IMR-90 (cell line): Measurements from ENCODE around the gene PRR19. TPM values are rescaled to one million over a fixed set of nuclear protein-coding genes. Genes with fewer than 3 reads are reported as not detected.

Experiments used
- ATAC-seq: fragments of 200-7000 bp; cut with Tn5 transposase; 2 replicates; pipeline ENCODE4 v1.9.1; 2020; ENCODE audit warnings: low read depth, mild to moderate bottlenecking, moderate library complexity
- BruUV-seq: library from RNA; stranded (reverse); fragments of 400-500 nt; replicated peaks from 2 replicates; lab custom pipeline; 2021; lab: Mats Ljungman, UMichigan
- CTCF ChIA-PET: fragments of 300-600 bp; formaldehyde crosslinking; extraction: SDS; loops from one replicate; lab custom pipeline; 2021; ENCODE audit warnings: antibody characterized with exemption; lab: Yijun Ruan, JAX
- POLR2A ChIA-PET: fragments of 300-600 bp; sonication (Branson Sonifier 250); formaldehyde crosslinking; loops from one replicate; lab custom pipeline; 2022; ENCODE audit warnings: antibody characterized with exemption; ENCODE audit not compliant: unreplicated experiment; lab: Charles Lee
- DNase-seq: peaks from one replicate; pipeline ENCODE4 v3.0.0; 2013
- H2AFZ ChIP-seq: replicated peaks from 2 replicates; pipeline ENCODE3; 2013; ENCODE audit warnings: low read length, mild to moderate bottlenecking; ENCODE audit not compliant: poor library complexity
- H2AK5ac ChIP-seq: 2 replicates; pipeline ENCODE4 v1.6.1; 2013; ENCODE audit warnings: low read depth, low read length, inconsistent platforms
- H2AK9ac ChIP-seq: replicated peaks from 2 replicates; pipeline ENCODE3; 2013; ENCODE audit warnings: mild to moderate bottlenecking, low read depth, low read length, moderate library complexity; ENCODE audit not compliant: poor library complexity
- H2BK120ac ChIP-seq: 2 replicates; pipeline ENCODE4 v1.6.1; 2013; ENCODE audit warnings: low read depth, low read length, inconsistent platforms
- H2BK15ac ChIP-seq: 3 replicates; pipeline ENCODE4 v1.6.1; 2013; ENCODE audit warnings: low read depth, low read length, inconsistent platforms
- H2BK20ac ChIP-seq: 2 replicates; pipeline ENCODE4 v1.6.1; 2013; ENCODE audit warnings: low read depth, mild to moderate bottlenecking, inconsistent platforms, low read length, moderate library complexity
- H2BK5ac ChIP-seq: 2 replicates; pipeline ENCODE4 v1.6.1; 2013; ENCODE audit warnings: mild to moderate bottlenecking, low read depth, low read length, inconsistent platforms; ENCODE audit not compliant: poor library complexity, severe bottlenecking
- H3K14ac ChIP-seq: replicated peaks from 2 replicates; pipeline ENCODE4 v1.6.1; 2013; ENCODE audit warnings: low read depth, low read length, inconsistent platforms
- H3K18ac ChIP-seq: 2 replicates; pipeline ENCODE4 v1.6.1; 2013; ENCODE audit warnings: low read depth, low read length, control low read depth
- H3K23ac ChIP-seq: 2 replicates; pipeline ENCODE4 v1.6.1; 2013; ENCODE audit warnings: low read depth, low read length, inconsistent platforms
- H3K27ac ChIP-seq: 2 replicates; pipeline ENCODE4 v1.5.1; 2013; ENCODE audit warnings: mild to moderate bottlenecking, control low read depth, low read length; ENCODE audit not compliant: insufficient read depth
- H3K27me3 ChIP-seq: 2 replicates; pipeline ENCODE4 v1.6.1; 2013; ENCODE audit warnings: low read length; ENCODE audit not compliant: control insufficient read depth, insufficient read depth
- H3K36me3 ChIP-seq: 2 replicates; pipeline ENCODE4 v1.6.1; 2013; ENCODE audit warnings: low read length, mixed read lengths; ENCODE audit not compliant: control insufficient read depth, insufficient read depth
- H3K4ac ChIP-seq: 2 replicates; pipeline ENCODE4 v1.6.1; 2013; ENCODE audit warnings: low read depth, low read length, inconsistent platforms
- H3K4me1 ChIP-seq: 2 replicates; pipeline ENCODE4 v1.6.1; 2013; ENCODE audit warnings: low read length, mixed read lengths; ENCODE audit not compliant: control insufficient read depth, insufficient read depth
- H3K4me2 ChIP-seq: 2 replicates; pipeline ENCODE4 v1.6.1; 2013; ENCODE audit warnings: low read depth, mild to moderate bottlenecking, control low read depth, low read length, moderate library complexity
- H3K4me3 ChIP-seq: 2 replicates; pipeline ENCODE4 v1.5.1; 2013; ENCODE audit warnings: low read depth, mild to moderate bottlenecking, control low read depth, low read length, moderate library complexity; ENCODE audit not compliant: insufficient read depth
- H3K56ac ChIP-seq: 2 replicates; pipeline ENCODE4 v1.6.1; 2013; ENCODE audit warnings: low read length, inconsistent platforms; ENCODE audit not compliant: insufficient read depth; ENCODE audit errors: extremely low read depth
- H3K79me1 ChIP-seq, 2 experiments: 2 replicates each; pipeline ENCODE4 v1.6.1; 2013; ENCODE audit warnings: low read length in 2 of 2, inconsistent platforms in 1 of 2, low read depth in 1 of 2
- H3K9ac ChIP-seq: 2 replicates; pipeline ENCODE4 v1.6.1; 2013; ENCODE audit warnings: low read depth, low read length, control low read depth
- H3K9me1 ChIP-seq: 2 replicates; pipeline ENCODE4 v1.6.1; 2013; ENCODE audit warnings: low read length, inconsistent platforms; ENCODE audit not compliant: insufficient read depth
- H3K9me3 ChIP-seq: 2 replicates; pipeline ENCODE4 v1.6.1; 2013; ENCODE audit warnings: low read length; ENCODE audit not compliant: control insufficient read depth, insufficient read depth
- H4K20me1 ChIP-seq: 2 replicates; pipeline ENCODE4 v1.6.1; 2013; ENCODE audit warnings: low read length, inconsistent platforms; ENCODE audit not compliant: insufficient read depth
- H4K5ac ChIP-seq: 2 replicates; pipeline ENCODE4 v1.6.1; 2013; ENCODE audit warnings: mild to moderate bottlenecking, low read depth, low read length, control low read depth
- H4K8ac ChIP-seq, 2 experiments: 2 replicates each; pipeline ENCODE4 v1.6.1; 2013; ENCODE audit warnings: low read depth in 2 of 2, low read length in 2 of 2, control low read depth in 1 of 2, inconsistent platforms in 1 of 2
- H4K91ac ChIP-seq: 2 replicates; pipeline ENCODE4 v1.6.1; 2013; ENCODE audit warnings: low read depth, low read length, inconsistent platforms; ENCODE audit not compliant: insufficient read depth
- BHLHE40 ChIP-seq: fragments of 150-350 bp; IDR thresholded peaks from 2 replicates; pipeline ENCODE4 v1.6.1; 2016; ENCODE audit warnings: mild to moderate bottlenecking, low read depth, low read length
- CEBPB ChIP-seq: IDR thresholded peaks from 2 replicates; pipeline ENCODE4 v1.6.1; 2012; ENCODE audit warnings: low read depth, low read length, improper control_type of control experiment
- CHD1 ChIP-seq: IDR thresholded peaks from 2 replicates; pipeline ENCODE4 v1.6.1; 2012; ENCODE audit warnings: low read depth, low read length, improper control_type of control experiment
- CTCF ChIP-seq: conservative IDR thresholded peaks from 2 replicates; pipeline ENCODE4 v1.5.1; 2012; ENCODE audit warnings: mild to moderate bottlenecking, low read depth, low read length, improper control_type of control experiment
- ELK1 ChIP-seq: fragments of 150-350 bp; IDR thresholded peaks from 2 replicates; pipeline ENCODE4 v1.6.1; 2016; ENCODE audit warnings: low read depth, mild to moderate bottlenecking, low read length, moderate library complexity, borderline replicate concordance
- FOS ChIP-seq: fragments of 150-350 bp; IDR thresholded peaks from 2 replicates; pipeline ENCODE4 v1.6.1; 2016; ENCODE audit warnings: low read depth, low read length
- MAFK ChIP-seq: IDR thresholded peaks from 2 replicates; pipeline ENCODE4 v1.6.1; 2012; ENCODE audit warnings: low read depth, low read length, improper control_type of control experiment
- MXI1 ChIP-seq: IDR thresholded peaks from 2 replicates; pipeline ENCODE4 v1.6.1; 2012; ENCODE audit warnings: low read depth, mild to moderate bottlenecking, low read length, moderate library complexity, borderline replicate concordance
- POLR2A ChIP-seq: IDR thresholded peaks from 2 replicates; pipeline ENCODE4 v1.6.1; 2012; ENCODE audit warnings: mild to moderate bottlenecking, low read depth, low read length
- RCOR1 ChIP-seq: IDR thresholded peaks from 2 replicates; pipeline ENCODE4 v1.6.1; 2012; ENCODE audit warnings: mild to moderate bottlenecking, low read length, improper control_type of control experiment; ENCODE audit not compliant: insufficient replicate concordance
- RFX5 ChIP-seq: IDR thresholded peaks from 2 replicates; pipeline ENCODE4 v1.8.0; 2012; ENCODE audit warnings: low read depth, mild to moderate bottlenecking, low read length, moderate library complexity
- SMC3 ChIP-seq: fragments of 150-350 bp; IDR thresholded peaks from 2 replicates; pipeline ENCODE4 v1.6.1; 2016; ENCODE audit warnings: low read depth, mild to moderate bottlenecking, antibody characterized with exemption, low read length, moderate library complexity
- WGBS, 2 experiments: methylation state at CpG; one replicate each; pipeline versions ENCODE4 v1.1.5 to v1.1.7; 2013; ENCODE audit warnings: missing lambda C conversion rate in 2 of 2; ENCODE audit not compliant: insufficient read length in 1 of 2; ENCODE audit errors: extremely low coverage in 2 of 2; 5-methylcytosine and 5-hydroxymethylcytosine counted together
- dilution Hi-C: fragments of 300-500 bp; cut with HindIII; formaldehyde crosslinking; loops from one replicate; pipeline ENCODE4 v1.14.3; 2018; ENCODE audit warnings: low sequenced_read_pairs; ENCODE audit not compliant: unreplicated experiment
- in situ Hi-C: fragments of 300-500 bp; cut with MboI; formaldehyde crosslinking; loops from 3 replicates; pipeline ENCODE4 v1.14.3; 2019; ENCODE audit warnings: low sequenced_read_pairs, inconsistent platforms, mixed read lengths
- intact Hi-C: fragments of 100-400 bp; cut with micrococcal nuclease; formaldehyde crosslinking; loops from 2 replicates; pipeline ENCODE4 v1.10.0; 2022
- polyA plus RNA-seq, 3 experiments: library from polyadenylated mRNA; depleted of rRNA; stranded (reverse); fragments of >200 nt; gene quantifications; 2 replicates each; pipeline ENCODE4 v1.2.3, GENCODE V29; 2012; ENCODE audit warnings: low replicate concordance in 1 of 3
- total RNA-seq: library from RNA; depleted of rRNA; stranded (reverse); fragments of >200 nt; gene quantifications from 2 replicates; pipeline ENCODE4 v1.2.3, GENCODE V29; 2012

Gene PRR19
- total and polyA plus RNA-seq, 2 of the 4 experiments (the other 2 are of a cell fraction): 0.36 to 1.6 TPM

GRCh38 chr19:42288881-42289555 is 12.9 kb upstream of the PRR19 start:
- no peak overlapping the region for H3K23ac ChIP-seq
- POLR2A ChIA-PET: no interaction called here
- WGBS, 2 experiments: 93% methylated on average over 14 of the region's 22 CpGs; no CpG with 5 or more reads in 1 of the 2 experiments
- H4K8ac ChIP-seq: no peak overlapping the region
- peaks cover 24% of the 10 kb centered on the region for H4K20me1 ChIP-seq
- H4K91ac ChIP-seq: no peak overlapping the region
- TF ChIP-seq FOS: no peak
- no peak for TF ChIP-seq MXI1
- no peak for TF ChIP-seq POLR2A
- TF ChIP-seq CTCF: no peak
- no peak for TF ChIP-seq BHLHE40
- TF ChIP-seq ELK1: no peak
- no peak for TF ChIP-seq SMC3
- TF ChIP-seq RCOR1: no peak
- TF ChIP-seq MAFK: no peak
- no peak for TF ChIP-seq CHD1
- TF ChIP-seq CEBPB: no peak
- no peak for TF ChIP-seq RFX5
- H3K56ac ChIP-seq: no peak overlapping the region
- in situ Hi-C loops: no loop called here
- no peak overlapping the region for H3K27ac ChIP-seq
- H3K36me3 ChIP-seq: peaks cover 68% of the 10 kb centered on the region
- no peaks in the 10 kb centered on the region for H3K27me3 ChIP-seq
- no peak overlapping the region for H4K5ac ChIP-seq
- H2BK120ac ChIP-seq: no peak overlapping the region
- dilution Hi-C loops: no loop called here
- CTCF ChIA-PET: no interaction called here
- H2BK15ac ChIP-seq: no peak overlapping the region
- no peak overlapping the region for H2BK20ac ChIP-seq
- H3K4me1 ChIP-seq: peaks cover 16% of the 10 kb centered on the region
- no peak overlapping the region for H3K4me2 ChIP-seq
- peaks cover 25 to 35% of the 10 kb centered on the region in 2 experiments for H3K79me1 ChIP-seq
- H3K4ac ChIP-seq: no peak overlapping the region
- no peak overlapping the region for H2AK9ac ChIP-seq
- no peak overlapping the region for H3K9ac ChIP-seq
- H2AK5ac ChIP-seq: no peak overlapping the region
- no peak overlapping the region for H2BK5ac ChIP-seq
- no peaks in the 10 kb centered on the region for H3K9me3 ChIP-seq
- peaks cover 7% of the 10 kb centered on the region; the same call in 1 of the 2 replicates for H3K9me1 ChIP-seq
- H3K14ac ChIP-seq: no peak overlapping the region
- no peak overlapping the region for H3K18ac ChIP-seq
- intact Hi-C loops: no loop called here
- ATAC-seq (no peak), DNase-seq (no peak)
- no peak overlapping the region for H3K4me3 ChIP-seq
- BruUV-seq: no TSS peak
- no peak overlapping the region for H2AFZ ChIP-seq
